Nucleus accumbens (tissue), 56 donors: ENCODE results near the gene CAV1.

Experiments
- DNase-seq, 56 donors: peaks; one replicate each; lab custom pipeline; 2025; lab: John Stamatoyannopoulos, UW

CAV1 gene

DNA sequence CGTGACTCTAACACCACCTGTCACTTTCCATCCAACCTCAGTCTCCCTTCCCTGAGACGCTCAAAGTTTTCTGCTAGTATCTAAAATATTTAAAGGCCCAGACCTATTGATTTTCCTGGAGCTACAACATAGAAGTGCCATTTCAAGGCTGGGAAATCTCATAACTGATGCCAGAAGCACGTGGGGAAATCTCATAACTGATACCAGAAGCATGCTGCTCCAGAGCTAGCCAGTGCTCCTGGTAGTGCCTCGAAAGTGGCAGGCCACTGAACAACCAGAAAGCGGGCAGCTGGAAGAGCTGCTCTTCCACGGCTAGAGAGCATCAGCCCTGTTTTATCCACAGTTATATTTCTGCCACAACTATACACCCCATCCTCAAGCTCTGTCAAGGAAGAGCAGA lies 72.5 kb downstream of the CAV1 start:
- DNase-seq: no peak

DNA sequence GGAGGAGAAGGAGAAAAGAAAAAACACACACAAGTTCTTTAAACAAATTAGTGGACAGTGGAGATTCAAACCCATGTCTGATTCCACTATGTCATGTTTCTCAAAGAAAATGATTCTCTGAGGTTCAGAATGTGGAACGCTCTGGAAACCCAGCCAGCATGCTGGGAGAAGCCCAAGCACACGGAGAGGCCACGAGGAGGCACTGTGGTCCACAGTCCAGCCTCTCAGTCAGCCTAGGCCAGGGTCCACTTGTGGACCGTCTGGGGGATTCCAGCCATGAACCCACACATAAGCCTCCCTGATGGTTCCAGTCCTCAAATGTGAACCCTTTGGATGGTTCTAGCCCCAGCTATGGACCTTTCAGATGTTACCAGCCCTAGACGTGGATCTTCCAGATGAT lies 73.4 kb downstream of the CAV1 start:
- DNase-seq: peak in 24 of 56 donors; percentile 1 to 57 (median 22)

DNA sequence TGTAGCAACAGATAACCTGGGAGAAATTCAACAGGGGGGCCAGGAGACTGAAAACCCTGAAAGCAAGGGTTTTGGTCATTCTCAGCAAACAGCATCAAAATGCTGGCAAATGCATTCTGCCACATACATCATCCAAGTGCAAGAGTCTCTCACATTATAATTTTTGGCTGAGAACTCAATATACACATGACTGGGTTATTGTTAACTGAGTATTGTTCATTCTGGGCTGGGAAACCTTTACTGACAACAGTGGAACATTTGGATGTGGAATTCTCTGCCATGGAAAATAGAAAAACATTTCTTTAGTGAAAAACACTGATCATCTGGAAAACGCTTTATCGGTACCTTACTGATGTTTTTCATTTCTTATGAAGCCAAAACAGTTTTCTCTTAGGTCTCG lies 74.0 kb downstream of the CAV1 start:
- DNase-seq: peak in 4 of 56 donors; percentile 9 to 22 (median 11)

DNA sequence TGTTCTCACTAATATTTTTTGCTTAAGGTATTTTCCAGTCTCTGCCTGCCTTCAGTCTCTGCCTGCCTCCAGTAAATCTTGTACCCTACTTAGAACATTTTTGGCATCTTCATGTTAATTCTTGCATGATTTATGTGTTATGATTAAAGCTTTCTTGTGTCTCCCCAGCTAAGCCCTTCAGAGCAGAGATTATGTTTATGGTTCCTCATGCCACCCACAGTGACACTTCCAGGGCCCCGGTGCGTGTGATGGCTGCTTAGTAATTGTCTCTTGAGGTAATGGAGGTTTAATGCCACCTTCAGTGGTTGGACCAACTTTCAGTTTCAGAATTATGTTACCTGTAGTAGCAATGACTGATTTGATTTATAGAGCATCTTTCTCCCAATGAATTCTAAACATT lies 76.6 kb downstream of the CAV1 start:
- DNase-seq: no peak

DNA sequence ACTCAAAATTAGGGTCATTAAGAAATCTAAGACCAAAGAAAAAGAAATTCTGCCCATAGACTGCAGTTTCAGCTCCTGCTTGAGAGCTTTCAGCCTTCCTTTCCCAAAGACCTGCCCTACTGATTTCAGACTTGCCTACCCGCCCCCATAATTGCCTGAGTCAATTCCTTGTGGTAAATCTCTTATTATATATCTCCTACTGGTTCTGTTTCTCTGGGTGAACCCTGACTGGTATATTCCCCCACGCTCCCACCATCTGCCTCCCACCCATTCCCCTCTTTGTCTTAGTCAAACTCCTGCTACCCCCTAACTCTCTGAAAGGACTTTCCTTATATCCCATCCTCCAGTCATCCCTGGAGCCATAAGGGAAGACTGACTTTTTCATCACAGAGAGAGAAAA lies 82.5 kb downstream of the CAV1 start:
- peak in 3 of 56 donors; percentile 3 to 10 (median 5) for DNase-seq

DNA sequence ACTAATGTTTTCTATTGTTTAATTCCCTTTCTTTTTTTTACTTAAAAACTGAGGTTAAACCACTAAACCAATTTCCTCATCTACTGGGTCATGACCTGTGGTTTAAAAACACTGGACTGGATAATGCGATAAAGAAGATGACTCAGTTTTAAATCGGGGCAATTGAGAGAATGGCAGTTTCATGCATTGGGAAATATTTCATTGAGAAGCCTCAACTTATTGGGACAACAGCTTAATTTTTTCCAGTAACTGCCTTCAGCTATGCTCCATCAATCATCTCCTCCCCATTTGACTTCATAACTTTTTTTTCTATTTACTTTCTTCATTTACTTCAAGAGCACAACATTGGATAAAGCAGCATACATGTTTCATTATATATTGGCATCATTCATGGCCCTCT lies 85.4 kb downstream of the CAV1 start:
- DNase-seq: no peak

DNA sequence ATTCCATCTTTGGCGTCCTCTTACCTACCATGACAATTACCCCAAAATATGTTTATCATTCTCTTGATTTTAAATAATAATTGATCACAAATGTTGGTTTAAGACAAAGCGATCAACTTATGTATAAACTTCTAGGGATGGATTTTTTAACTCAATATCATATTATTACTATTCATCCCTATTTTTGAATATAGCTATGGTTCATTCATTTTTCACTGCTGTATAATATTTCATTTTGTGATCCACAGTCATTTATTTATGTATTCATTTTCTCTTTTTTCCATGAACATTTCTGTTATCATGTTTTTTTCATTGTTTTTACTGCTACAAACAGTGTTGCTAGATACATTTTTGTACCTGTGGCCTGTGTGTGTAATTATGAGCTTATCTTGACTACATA lies 85.9 kb downstream of the CAV1 start:
- no peak for DNase-seq
